Measurements from ENCODE around the gene OLFML2A.

DNA sequence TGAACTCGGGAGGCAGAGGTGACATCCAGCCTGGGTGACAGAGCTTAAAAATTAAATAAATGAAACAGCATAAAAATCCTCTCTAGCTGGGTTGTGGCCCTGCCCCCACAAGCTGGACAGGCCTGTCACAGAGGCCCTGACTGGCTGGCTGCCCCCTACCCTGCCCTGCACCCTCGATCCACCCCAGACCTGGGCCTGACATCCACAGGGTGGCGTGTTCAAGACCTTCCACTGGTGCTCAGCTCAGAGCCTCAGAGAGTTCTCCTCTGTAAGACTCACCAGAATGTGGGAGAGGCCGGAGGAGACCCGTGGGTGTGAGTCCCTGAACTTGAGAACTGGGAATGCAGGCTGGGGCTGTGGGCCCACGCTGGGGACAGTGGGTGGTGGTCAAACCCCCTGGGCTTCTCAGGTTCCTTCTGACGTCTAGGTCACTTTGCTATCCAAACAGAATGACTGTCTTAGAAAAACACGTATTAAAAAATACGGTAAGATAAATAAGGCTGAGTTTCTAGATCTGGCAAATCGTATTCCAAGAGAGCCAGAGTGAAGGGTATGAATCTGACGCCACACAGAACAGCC is 66.6 kb downstream of the OLFML2A start:
- TF ChIP-seq, protein P1, sequence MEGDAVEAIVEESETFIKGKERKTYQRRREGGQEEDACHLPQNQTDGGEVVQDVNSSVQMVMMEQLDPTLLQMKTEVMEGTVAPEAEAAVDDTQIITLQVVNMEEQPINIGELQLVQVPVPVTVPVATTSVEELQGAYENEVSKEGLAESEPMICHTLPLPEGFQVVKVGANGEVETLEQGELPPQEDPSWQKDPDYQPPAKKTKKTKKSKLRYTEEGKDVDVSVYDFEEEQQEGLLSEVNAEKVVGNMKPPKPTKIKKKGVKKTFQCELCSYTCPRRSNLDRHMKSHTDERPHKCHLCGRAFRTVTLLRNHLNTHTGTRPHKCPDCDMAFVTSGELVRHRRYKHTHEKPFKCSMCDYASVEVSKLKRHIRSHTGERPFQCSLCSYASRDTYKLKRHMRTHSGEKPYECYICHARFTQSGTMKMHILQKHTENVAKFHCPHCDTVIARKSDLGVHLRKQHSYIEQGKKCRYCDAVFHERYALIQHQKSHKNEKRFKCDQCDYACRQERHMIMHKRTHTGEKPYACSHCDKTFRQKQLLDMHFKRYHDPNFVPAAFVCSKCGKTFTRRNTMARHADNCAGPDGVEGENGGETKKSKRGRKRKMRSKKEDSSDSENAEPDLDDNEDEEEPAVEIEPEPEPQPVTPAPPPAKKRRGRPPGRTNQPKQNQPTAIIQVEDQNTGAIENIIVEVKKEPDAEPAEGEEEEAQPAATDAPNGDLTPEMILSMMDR (IDR thresholded peaks at IDR 0.05 in 8 of 11, conservative IDR thresholded peaks at IDR 0.05 in 3 of 11), result no peak
- TF ChIP-seq POLR2A (IDR thresholded peaks at IDR 0.05), result no peak

Measured in spleen (tissue), 7 donors.